GM18517 (cell line): ENCODE measurements around the gene CYFIP1.

ENCODE experiments used
- ATAC-seq: cut with Tn5 transposase; IDR thresholded peaks from one replicate; pipeline ENCODE4 v1.9.1; 2021; ENCODE audit warnings: mild to moderate bottlenecking, moderate library complexity; ENCODE audit not compliant: unreplicated experiment

Gene CYFIP1

DNA sequence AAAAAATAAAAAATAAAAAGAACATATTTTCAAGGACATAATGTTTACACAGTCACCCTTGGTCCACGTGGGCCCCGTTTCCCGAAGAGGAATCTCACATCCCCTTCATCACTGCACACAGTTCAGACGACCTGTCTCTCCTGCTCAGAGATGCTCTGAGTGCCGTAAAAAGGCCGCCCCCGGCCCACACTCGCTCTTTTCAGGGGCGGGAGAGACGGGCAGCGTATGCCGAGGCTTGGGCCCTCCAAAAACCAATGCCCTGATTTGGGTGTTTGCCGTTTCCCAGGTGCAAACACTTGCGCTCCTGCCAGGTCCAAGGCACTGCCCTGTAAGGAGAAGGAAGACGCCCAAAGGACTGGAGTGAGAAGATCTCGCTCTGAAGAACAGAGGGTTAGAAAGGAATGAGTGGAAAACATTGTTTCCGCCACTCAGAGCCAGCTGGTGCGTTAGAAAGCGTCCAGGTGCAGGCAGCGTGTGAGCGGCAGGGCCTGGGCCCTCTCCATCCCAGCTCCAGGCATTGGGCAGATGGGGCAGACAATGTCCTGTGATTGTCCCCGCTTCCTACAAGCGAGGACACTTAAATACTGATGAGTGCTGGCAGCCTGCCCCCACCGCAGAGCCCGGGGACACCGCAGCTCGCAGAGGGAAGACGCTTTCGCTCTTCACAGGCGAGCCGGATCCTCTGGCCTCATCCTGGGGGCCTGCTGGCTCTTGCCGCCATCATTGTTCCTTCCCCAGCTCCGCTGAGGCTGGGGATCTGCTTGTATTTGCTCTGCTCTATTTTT, 88.5 kb downstream of the CYFIP1 start:
- ATAC-seq: no peak

DNA sequence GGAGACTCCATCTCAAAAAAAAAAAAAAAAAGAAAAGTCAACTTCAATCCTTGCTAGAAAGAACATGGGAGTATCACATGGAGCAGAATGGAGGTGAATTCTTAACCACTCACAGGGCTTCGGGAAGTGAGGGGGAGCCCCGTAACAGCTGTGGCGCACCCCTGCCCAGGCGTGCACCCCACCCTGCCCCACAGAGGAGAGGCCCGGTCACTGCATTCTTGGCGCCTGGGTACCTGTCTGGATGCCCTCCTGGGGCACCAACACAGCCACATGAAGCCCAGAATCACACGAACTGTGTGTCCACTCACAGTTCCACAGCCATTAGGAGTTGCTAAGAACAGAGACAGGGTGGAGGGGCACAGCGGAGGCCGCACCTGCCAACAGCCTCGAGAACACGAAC, 89.9 kb downstream of the CYFIP1 start:
- no peak for ATAC-seq

DNA sequence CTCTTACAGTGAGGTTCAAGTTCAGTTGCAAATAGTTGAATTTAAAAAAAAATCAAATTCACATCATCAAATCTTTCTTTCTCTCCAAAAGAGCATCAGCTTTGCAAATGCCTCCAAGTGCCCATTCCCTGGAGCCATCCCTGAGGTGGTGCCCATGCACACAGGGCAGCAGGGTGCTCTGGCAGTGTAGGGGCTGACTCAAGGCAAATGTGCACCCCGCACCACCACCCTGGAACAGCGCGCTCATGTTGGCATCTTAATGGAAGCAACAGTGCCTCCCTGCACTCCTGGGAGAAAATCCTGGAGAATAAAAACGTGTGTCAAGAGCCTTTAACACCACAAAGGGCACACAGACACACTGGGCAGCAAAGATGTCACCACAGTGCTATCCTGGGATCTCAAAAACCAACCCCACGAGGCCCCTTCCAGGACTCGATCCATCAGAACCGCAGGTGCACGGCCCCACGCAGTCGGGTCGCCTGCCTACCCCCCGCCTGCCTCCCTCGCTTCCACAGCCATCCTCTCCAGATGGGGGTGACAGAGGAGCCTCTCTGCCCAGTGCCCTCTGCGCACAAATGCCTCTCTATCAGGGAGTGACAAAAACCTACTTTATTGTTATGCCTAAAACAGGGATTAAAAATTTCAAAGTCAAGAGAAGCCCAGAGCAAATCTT, 90.9 kb downstream of the CYFIP1 start:
- no peak for ATAC-seq

DNA sequence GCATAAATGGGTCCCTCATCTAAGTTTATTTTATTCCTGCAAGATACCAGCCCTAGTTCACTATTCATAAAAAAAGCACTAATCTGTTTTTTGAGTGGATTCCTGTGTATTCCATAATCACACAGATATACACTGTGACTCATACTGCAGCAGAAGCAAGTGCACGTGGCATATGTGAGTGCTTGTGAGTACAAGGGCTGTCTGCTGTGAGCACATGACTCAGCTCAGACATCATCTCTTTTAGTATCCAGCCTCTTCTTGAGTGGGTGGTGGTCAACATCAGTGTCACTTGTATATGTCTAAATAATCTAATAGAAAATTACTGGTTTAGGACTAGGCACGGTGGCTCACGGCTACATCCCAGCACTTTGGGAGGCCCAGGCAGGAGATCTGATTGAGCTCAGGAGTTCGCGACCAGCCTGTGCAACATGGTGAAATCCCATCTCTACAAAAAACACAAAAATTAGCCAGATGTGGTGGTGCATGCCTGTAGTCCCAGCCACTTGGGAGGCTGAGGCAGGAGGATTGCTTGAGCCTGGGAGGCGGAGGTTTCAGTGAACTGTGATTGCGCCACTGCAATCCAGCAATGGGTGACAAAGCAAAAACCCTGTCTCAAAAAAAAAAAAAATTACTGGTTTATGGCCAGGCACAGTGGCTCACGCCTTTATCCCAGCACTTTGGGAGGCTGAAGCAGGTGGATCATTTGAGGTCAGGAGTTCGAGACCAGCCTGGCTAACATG, 91.9 kb downstream of the CYFIP1 start:
- no peak for ATAC-seq

DNA sequence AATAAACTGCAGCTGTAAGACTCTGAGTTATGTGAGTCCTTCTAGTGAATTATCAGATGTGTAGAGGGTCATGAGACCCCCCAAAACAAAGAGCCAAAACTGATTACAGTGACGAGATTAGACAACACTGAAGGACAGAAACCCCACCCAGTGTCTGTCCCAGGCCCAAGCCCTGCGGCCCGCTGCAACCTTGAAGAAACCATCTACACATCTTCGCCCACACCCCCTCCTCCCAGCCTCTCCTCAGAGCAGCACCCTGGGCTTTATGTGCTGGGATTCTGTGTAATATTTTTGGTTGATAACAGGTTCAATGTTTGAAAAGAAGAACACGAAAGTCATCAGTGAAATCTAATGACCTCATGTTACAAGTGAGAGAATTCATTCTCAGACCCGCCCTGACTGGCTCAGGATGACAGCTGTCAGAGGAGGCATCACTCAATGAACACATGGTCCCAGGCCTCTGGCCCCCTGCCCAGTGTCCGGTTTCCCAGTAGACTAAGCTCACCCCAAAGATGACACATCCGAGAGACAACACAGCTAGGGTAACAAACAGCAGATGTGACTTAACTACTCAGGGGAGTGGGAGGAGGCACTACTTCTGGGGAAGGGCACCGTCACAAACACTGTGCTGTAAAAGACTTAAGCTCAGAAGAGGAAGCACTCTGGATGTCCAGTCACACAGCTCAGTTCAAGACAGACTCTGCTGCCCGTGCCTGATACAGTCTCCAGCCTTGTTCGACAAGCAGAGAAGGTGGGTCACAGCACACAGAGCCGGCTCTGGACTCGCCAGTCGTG, 92.8 kb downstream of the CYFIP1 start:
- ATAC-seq: no peak

DNA sequence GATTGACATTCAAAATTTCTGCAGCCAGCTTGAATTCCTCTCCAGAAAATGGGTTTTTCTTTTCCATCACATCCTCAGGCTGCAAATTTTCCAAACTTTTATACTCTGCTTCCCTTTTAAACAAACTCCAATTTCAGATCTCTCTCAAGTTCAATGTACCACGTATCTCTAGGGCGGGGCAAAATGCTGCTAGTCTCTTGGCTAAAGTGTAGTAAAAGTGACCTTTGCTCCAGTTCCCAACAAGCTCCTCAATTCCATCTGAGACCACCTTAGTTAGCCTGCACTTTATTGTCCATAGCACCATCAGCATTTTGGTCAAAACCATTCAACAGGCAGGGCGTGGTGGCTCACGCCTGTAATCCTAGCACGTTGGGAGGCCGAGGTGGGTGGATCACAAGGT, 95.0 kb downstream of the CYFIP1 start:
- ATAC-seq: no peak

DNA sequence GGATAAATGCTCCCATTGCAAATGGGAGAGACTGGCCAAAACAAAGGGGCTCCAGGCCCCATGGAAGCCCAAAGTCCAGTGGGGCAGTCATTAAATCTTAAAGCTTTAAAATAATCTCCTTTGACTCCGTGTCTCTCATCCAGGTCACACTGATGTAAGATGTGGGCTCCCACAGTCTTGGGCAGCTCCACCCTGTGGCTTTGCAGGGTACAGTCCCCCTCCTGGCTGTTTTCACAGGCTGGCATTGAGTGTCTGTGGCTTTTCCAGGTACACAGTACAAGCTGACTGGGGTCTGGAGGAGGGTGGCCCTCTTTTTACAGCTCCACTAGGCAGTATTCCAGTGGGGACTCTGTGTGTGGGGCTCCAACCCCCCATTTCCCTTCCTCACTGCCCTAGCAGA, 95.8 kb downstream of the CYFIP1 start:
- ATAC-seq: no peak

DNA sequence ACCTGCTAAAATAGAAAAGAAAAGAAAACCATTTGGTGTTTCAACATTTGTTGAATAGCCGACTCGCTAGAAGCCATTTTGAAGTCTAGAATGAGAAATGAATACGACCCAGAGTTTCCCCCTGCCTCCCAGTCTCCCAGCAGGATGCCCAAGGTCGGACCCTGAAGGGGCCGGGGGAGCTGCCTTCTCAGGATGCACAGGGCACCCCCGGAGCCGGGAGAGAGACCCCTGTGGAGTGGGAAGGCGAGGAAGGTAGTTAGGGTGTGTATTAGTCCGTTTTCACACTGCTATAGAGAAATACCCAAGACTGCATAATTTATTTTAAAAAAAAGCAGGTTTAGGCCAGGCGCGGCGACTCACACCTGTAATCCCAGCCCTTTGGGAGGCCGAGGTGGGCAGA, 97.0 kb downstream of the CYFIP1 start:
- ATAC-seq: no peak

DNA sequence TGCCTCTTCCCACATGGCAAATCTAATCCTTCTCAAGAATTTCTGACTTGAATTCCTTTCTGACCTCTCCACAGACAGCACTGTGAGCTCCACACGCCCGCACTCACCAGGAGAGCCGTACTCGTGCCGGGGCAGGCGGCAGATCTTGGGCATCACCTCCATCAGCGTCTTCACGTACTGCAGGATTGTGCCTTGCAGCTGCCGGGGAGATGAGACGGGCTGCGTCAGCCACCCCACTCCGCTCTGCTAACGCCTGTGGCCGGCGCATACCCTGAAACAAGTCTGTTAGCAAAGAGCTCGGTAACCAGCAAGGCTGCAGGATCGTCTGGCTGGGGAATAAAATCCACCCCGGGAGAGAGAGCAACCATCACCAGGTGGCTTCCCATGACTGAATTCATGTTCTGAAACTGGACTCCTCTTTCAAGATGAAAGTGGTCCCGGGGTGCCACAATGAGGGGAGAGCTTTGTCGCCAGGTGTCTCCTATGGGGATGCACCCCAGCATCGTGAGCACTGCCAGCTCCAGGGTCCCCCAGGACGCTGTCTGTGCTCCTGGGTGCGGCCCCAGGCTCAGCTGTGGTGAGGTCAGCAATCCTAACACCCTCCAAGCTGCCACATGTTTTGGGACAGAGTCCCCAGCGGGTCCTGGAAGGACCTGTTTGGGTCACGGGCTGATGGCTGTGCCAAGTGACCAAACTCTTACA, 98.3 kb downstream of the CYFIP1 start:
- no peak for ATAC-seq

DNA sequence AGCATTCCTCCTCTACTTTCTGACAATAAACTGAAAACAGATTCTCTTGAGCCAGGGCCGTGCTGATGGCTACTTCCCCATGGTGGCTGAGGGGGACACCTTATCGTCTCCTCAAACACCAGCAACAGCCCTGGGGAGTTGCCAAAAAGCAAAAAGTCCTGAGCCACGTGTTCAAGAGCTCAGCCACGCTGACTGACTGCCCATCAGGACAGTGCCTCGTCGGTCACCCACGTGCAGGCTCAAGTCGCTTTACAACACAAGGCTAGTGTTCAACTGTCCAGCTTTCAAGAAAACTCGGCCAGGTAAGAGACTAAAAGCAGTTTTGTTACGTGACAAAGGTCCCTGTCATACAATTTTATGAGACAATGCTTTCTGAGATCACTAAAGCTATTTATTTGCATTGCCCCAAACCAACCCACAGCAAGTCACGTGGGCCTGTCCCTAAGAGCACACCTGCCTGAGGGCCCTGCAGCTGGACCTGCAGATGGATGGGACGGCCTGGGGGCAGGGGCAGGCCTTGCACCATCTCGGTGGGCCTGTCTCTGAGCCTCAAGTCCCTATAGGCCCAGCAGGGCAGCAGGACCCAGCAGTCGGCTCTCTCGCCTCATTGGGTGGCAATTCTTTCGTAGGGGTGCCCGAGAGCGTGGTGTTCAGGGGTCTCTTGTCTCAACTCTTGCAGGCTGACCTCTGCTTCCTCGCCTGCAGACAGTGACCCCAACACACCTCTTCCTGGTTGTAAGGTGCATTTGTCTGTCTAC, 99.0 kb downstream of the CYFIP1 start:
- no peak for ATAC-seq

DNA sequence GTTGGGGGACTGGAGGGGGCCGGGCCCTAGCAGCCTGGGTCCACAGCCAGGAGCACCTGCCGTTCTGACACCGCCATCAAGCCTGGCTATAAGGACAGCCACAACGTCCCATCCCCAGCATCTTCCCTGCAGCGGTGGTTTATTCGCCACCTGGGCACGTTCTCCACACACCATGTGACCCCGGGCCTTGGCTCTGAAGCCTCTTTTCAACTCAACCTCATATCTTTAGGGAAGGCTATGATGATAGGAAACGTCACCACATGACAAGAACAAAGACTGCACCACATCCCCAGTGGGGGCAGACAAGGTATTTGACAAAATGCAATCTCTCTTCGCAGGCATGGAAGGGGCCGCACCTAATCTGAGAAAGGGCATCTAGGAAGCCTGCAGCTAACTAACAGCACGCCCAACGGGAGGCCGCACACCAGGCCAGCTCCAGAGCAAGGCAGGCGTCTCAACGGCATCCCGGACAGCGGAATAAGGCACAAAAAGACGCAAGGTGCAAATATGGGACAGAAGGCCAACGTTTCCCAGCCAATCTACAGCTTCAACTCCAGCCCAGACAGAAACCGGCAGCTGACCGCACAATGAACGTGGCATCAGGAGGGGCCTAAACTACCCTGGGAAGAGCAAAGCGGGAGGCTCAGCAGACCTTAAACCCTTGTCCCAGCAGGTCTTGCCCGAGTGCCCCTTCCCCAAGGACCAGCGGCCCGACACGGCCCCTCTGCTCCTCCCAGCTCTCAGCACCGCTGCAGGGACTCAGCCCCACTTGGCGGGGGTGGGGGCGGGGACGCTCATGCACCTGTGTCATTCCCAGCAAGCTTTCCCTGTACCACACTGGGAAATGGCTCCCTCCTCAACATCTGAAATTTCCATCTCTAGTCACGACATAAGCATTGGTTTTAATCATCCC, 99.8 kb downstream of the CYFIP1 start:
- ATAC-seq: no peak

DNA sequence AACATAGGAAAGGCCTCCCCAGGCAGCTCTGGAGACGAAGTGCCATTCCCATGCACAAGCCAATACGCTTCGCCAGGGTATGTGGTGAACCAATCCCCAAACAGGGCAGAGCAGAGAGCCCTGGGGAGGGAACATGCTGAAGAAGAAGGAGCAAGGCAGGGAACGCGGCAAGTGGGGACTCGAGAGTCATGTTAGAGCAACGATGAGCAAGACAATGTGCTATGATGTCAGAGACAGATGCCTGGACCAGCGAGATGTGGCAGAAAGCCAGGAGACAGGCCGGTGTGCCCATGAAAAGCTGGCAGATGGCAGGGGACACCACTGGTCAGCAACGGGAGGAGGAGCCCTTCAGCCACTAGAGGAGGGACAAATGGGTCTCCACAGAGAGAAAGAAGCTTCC, 102.1 kb downstream of the CYFIP1 start:
- no peak for ATAC-seq

DNA sequence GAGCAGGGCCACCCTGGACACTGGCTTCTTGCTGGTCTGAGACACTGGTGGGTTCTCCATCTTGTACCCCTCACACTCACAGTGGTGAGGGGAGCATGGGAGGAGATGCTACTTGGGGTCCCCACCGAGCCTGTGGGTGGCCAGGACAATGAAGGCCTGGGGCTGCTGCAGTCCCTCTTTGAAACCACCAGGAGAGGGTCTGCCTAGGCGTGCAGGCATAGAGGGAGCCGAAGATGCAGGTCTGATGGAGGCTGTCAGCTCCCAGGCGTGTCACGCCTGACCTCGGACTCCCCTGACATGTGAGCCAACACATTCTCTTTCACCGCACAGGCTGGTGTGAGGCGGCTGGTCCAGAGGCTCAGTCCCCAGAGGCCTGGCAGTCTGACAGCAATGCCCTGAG, 102.6 kb downstream of the CYFIP1 start:
- no peak for ATAC-seq

DNA sequence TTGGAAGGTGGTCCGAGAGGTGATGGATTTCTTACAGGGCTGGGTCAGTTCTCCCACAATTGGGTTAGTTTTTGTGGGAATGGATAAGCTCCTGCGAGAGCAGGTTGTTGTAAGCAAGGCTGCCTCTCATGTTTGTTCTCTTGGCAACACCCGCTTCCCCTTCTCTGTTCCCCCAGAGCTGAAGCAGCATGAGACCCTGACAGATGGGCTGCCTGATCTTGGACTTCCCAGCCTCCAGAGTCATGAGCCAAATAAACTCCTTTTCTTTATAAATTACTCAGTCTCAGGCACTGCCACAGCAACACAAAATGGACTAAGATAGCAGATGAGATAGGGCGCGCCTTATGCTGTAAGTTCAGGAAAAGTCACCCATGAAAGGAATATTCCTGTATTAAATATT, 103.1 kb downstream of the CYFIP1 start:
- ATAC-seq: no peak

DNA sequence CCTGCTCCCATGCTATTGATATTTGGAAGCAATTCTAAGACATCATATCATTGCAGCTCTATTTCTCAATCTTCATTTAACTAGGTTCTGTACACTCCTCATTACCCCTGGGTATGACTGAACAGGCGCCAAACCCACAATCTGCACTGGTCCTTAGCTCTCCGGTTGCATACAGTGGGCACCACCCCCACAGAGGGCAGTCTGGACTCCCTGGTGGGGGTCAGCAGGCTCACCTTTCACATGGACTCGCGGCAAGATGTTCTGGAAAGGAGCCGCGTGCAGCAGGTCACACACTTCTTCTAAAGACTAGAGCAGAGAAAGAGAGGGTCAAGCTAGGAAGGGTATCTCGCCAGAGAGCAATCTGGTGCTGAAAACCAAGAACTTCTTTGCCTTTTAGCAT, 105.2 kb downstream of the CYFIP1 start:
- no peak for ATAC-seq

DNA sequence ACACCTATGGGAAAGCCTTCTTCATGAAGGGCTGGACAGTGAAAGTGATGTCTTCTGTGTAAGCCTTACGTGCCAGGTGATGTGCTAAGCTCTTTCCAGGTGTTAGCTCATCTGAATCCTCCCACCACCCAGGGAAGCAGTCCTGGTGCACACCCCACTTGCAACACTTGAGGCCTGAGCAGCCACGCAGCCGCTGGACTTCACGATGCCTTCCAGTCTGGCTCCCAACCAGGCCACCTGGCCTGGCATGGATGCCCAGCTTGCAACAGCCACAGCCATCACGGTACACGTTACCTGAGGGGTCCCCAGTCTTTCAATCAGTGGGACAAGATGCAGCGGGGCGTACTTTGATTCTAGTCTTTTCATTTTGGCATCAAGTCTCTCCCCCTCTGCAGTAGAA, 105.9 kb downstream of the CYFIP1 start:
- ATAC-seq: no peak

DNA sequence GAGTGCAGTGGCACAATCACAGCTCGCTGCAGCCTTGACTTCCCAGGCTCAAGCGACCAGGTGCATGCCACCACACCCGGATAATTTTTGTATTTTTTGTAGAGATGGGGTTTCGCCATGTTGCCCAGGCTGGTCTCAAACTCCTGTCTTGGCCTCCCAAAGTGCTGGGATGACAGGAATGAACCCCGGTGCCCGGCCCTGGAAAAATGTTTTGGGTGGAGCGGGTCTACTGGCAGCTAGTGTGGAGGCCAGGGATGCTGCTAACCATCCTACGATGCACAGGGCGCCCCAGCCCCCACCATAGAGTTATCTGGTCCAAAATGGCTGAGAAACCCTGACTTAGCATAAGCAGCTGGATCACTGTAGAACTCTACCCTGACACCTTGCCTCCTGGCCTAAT, 106.3 kb downstream of the CYFIP1 start:
- ATAC-seq: no peak

DNA sequence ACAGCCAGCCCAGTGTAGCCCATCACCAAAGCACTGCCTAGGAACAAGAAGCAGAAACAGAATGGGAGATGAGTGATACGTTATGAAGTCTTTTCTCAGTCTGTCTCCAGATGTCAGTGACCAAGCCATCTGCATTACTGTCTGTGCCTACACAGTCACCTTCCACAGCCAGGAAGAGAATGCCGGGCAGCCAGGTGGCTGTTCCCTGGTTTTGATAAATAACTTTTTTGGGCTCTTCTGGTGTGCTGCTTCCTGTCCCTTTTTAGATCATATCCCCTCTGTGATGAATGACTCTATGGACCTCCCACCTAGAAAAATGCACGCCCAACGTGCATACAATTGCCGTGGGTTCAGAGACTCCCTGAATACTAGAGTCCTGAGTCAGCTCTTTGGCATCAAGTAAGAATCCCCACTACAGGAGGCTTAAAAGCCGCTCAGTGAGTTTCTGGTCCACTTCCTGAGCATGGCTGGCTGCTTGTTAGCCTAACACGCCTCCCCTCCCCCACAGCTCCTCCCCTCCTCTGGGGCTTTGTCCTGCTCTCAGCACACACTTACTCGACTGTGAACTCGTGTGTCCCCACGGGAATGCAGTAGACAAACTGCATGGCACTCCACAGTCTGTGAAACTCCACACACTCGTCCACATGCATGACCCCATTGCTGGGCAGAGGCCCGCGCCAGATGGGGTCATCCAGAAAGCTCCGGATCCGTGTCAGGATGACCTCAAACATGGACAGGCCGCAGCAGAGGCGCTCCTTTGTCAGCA, 107.0 kb downstream of the CYFIP1 start:
- no peak for ATAC-seq
